K562 (cell line): ENCODE results near the gene GOLIM4. TPM values are rescaled to one million over a fixed set of nuclear protein-coding genes. Genes with fewer than 3 reads are reported as not detected.
A peak's percentile ranks its signal among the peaks of the same experiment; 100 is the strongest.

Experiments used
- BRF2 ChIP-seq: IDR thresholded peaks from 3 replicates; pipeline ENCODE4 v1.6.1; 2011; ENCODE audit warnings: borderline replicate concordance, mild to moderate bottlenecking; ENCODE audit not compliant: insufficient read length, insufficient read depth
- CBX5 ChIP-seq: IDR thresholded peaks from 2 replicates; pipeline ENCODE4 v1.6.1; 2014; ENCODE audit warnings: low read depth, borderline replicate concordance
- E2F1 ChIP-seq: sonication (generic); formaldehyde crosslinking; IDR thresholded peaks from 2 replicates; pipeline ENCODE4 v1.8.1; 2023; ENCODE audit warnings: mild to moderate bottlenecking, missing genetic modification reagents, moderate library complexity
- E2F4 ChIP-seq: sonication (generic); formaldehyde crosslinking; IDR thresholded peaks from 2 replicates; pipeline ENCODE4 v1.8.0; 2022; ENCODE audit warnings: mild to moderate bottlenecking, low read depth, missing genetic modification reagents
- GABPB1 ChIP-seq: sonication (generic); formaldehyde crosslinking; IDR thresholded peaks from 2 replicates; pipeline ENCODE4 v1.8.0; 2022; ENCODE audit warnings: mild to moderate bottlenecking, missing genetic modification reagents
- KLF10 ChIP-seq: fragments of 250-450 bp; sonication (Bioruptor Pico); IDR thresholded peaks from 2 replicates; pipeline ENCODE4 v1.6.1; 2021; ENCODE audit warnings: matching md5 sums
- KLF16 ChIP-seq: IDR thresholded peaks from 2 replicates; pipeline ENCODE4 v1.6.1; 2016; ENCODE audit warnings: antibody characterized with exemption
- NCOA2 ChIP-seq, 2 experiments: fragments of 450-650 bp; IDR thresholded peaks; 2 replicates each; pipeline ENCODE4 v1.6.1; 2018; ENCODE audit warnings: mild to moderate bottlenecking in 2 of 2, moderate library complexity in 1 of 2; ENCODE audit not compliant: partially characterized antibody in 2 of 2
- PCBP1 ChIP-seq: fragments of 200-400 bp; formaldehyde crosslinking; IDR thresholded peaks from 2 replicates; pipeline ENCODE4 v1.6.1; 2018; ENCODE audit warnings: mild to moderate bottlenecking, low read depth, low read length; ENCODE audit not compliant: poor library complexity, severe bottlenecking
- PREB ChIP-seq: sonication (generic); formaldehyde crosslinking; IDR thresholded peaks from 2 replicates; pipeline ENCODE4 v1.8.1; 2023; ENCODE audit warnings: mild to moderate bottlenecking, missing genetic modification reagents
- RBM34 ChIP-seq: fragments of 200-400 bp; formaldehyde crosslinking; IDR thresholded peaks from 2 replicates; pipeline ENCODE4 v1.6.1; 2018; ENCODE audit warnings: low read length, borderline replicate concordance; ENCODE audit not compliant: insufficient read depth
- SIRT6 ChIP-seq: IDR thresholded peaks from one replicate; pipeline ENCODE4 v1.6.1; 2012; ENCODE audit warnings: low read depth, mild to moderate bottlenecking, control low read depth, inconsistent platforms, low read length, moderate library complexity
- SNRNP70 ChIP-seq: fragments of 200-400 bp; formaldehyde crosslinking; optimal IDR thresholded peaks from 2 replicates; pipeline ENCODE3; 2017; ENCODE audit warnings: low read depth, low read length
- TFAM ChIP-seq: fragments of 250-450 bp; sonication (Bioruptor Pico); conservative IDR thresholded peaks from 2 replicates; pipeline ENCODE4 v1.5.0; 2021; ENCODE audit warnings: mild to moderate bottlenecking, moderate library complexity
- ZNF431 ChIP-seq: sonication (generic); formaldehyde crosslinking; IDR thresholded peaks from 2 replicates; pipeline ENCODE4 v1.8.0; 2022; ENCODE audit warnings: mild to moderate bottlenecking, missing genetic modification reagents
- ZNF449 ChIP-seq: fragments of 250-450 bp; sonication (Bioruptor Pico); IDR thresholded peaks from 2 replicates; pipeline ENCODE4 v1.8.0; 2022; ENCODE audit warnings: moderate library complexity, mild to moderate bottlenecking, inconsistent platforms
- ZNF592 ChIP-seq: fragments of 450-650 bp; IDR thresholded peaks from 2 replicates; pipeline ENCODE4 v1.6.1; 2017; ENCODE audit warnings: antibody characterized with exemption, mild to moderate bottlenecking
- ZNF75A ChIP-seq: fragments of 450-650 bp; formaldehyde crosslinking; IDR thresholded peaks from 2 replicates; pipeline ENCODE4 v1.4.0; 2020; ENCODE audit warnings: mild to moderate bottlenecking
- polyA plus RNA-seq, 8 experiments: library from polyadenylated mRNA; depleted of rRNA in 4 of 8; stranded (reverse) in 5 of 8; unstranded in 3 of 8; fragments of >200 nt; fragmentation: Nextera tagmentation in 2 of 8; fragmentation: Illumina TruSeq in 1 of 8; extraction: Ambion mirVana in 2 of 8; extraction: Trizol in 1 of 8; gene quantifications; 2 replicates each; pipeline versions ENCODE4 v1.2.1 to v1.2.3, GENCODE V29; 2011 to 2014; ENCODE audit warnings: inconsistent platforms in 1 of 8, missing spikeins in 1 of 8
- total RNA-seq, 7 experiments: library from RNA; depleted of rRNA in 6 of 7; stranded (reverse); fragments of >200 nt in 6 of 7; fragmentation: Illumina TruSeq in 2 of 7; extraction: Trizol in 2 of 7; gene quantifications; 2 replicates each; pipeline versions ENCODE4 v1.2.1 to v1.2.3, GENCODE V29; 2011 to 2021; ENCODE audit warnings: low replicate concordance in 1 of 7

GOLIM4 gene
- total and polyA plus RNA-seq, 9 of the 15 experiments (the other 6 are each of a cell fraction or from before 2014, with no cell fraction given), result 9.3 to 39.4 (median 31.0) TPM

GRCh38 chr3:168117853-168118313, 22.2 kb upstream of the GOLIM4 start (continued):
- TF ChIP-seq ZNF592 (peak; percentile 52; the same call in 1 of the 2 replicates), PCBP1 (no peak), KLF16 (no peak), PREB (CRISPR knock-in tag) (no peak), GABPB1 (CRISPR knock-in tag) (no peak), ZNF449 (CRISPR knock-in tag) (no peak), KLF10 (CRISPR knock-in tag) (no peak), E2F1 (CRISPR knock-in tag) (no peak), CBX5 (no peak), SIRT6 (no peak), SNRNP70 (no peak), E2F4 (no peak), BRF2 (no peak), RBM34 (no peak), ZNF75A (CRISPR knock-in tag) (no peak), TFAM (CRISPR knock-in tag) (no peak), NCOA2 (IDR thresholded peaks at IDR 0.05; ENCODE audit: partially characterized antibody in 2 of 2) (no peak), ZNF431 (CRISPR knock-in tag) (no peak)
